ENCODE measurements around the gene SELENON.

DNA sequence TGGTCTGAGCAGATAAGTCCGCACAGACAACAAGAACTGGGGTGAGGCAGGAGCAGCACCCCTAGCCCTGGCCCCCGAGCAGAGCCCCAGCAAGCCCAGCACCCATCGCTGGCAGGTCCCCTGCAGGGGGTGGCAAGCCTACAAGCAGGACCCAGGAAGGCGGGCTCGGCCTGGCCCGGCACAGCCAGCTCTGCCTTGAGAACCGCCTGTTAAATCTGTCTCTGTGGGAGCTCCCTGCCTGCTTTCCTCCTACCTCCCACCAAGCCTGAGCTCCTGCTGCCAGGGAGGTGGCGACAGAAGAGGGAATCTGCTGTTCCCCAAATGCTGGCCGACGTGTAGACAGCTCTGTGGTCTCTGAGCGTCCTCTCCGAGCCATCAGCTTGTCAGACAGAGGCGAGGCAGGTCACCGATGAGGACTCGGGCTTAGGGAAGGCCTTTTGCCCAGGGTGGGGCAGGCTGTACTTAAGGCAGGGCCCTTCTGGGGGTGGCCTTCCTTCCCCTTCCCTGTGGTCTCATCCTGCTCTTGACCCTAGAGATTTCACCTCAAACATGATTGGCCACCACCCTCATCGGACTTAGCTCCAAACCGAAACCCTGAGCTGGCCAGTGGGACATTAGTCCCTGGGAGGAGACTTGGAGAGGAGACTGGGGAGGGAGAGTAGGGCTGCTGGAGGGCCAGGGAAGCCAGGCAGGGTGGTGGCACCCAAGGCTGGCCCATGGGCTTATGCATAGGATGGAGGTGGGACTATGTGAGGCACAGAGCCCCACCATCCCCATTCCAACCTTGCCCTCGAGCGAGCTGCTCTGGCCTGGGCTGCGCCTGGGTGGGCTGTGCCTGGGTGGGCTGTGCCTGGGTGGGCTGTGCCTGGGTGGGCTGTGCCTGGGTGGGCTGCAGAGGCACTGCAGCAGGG lies 7.7 kb downstream of the SELENON start:
- TF ChIP-seq, protein P1, sequence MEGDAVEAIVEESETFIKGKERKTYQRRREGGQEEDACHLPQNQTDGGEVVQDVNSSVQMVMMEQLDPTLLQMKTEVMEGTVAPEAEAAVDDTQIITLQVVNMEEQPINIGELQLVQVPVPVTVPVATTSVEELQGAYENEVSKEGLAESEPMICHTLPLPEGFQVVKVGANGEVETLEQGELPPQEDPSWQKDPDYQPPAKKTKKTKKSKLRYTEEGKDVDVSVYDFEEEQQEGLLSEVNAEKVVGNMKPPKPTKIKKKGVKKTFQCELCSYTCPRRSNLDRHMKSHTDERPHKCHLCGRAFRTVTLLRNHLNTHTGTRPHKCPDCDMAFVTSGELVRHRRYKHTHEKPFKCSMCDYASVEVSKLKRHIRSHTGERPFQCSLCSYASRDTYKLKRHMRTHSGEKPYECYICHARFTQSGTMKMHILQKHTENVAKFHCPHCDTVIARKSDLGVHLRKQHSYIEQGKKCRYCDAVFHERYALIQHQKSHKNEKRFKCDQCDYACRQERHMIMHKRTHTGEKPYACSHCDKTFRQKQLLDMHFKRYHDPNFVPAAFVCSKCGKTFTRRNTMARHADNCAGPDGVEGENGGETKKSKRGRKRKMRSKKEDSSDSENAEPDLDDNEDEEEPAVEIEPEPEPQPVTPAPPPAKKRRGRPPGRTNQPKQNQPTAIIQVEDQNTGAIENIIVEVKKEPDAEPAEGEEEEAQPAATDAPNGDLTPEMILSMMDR (IDR thresholded peaks at IDR 0.05 in 8 of 11, conservative IDR thresholded peaks at IDR 0.05 in 3 of 11) = no peak
- TF ChIP-seq POLR2A (IDR thresholded peaks at IDR 0.05) (no peak), POLR2AphosphoS5 (IDR thresholded peaks at IDR 0.05) (peak in 2 of 3 donors; percentile 20 to 51)
